H9 (cell line): ENCODE measurements around the gene LENG9. TPM values are rescaled to one million over a fixed set of nuclear protein-coding genes. Genes with fewer than 3 reads are reported as not detected.

ENCODE experiments used
- DNase-seq: peaks from one replicate; pipeline ENCODE4 v3.0.0-alpha.2; 2017
- H2AFZ ChIP-seq: one replicate; pipeline ENCODE4 v1.6.1; 2013; ENCODE audit warnings: mild to moderate bottlenecking, low read length, control low read depth, moderate library complexity
- H2AK5ac ChIP-seq: 2 replicates; pipeline ENCODE4 v1.6.1; 2013; ENCODE audit warnings: low read length, control low read depth, mixed read lengths; ENCODE audit not compliant: insufficient read length
- H2BK120ac ChIP-seq: one replicate; pipeline ENCODE4 v1.6.1; 2013; ENCODE audit warnings: low read depth, mild to moderate bottlenecking, low read length, control low read depth, inconsistent platforms; ENCODE audit not compliant: poor library complexity, severe bottlenecking
- H2BK12ac ChIP-seq: 2 replicates; pipeline ENCODE4 v1.6.1; 2013; ENCODE audit warnings: low read length, control low read depth, mixed read lengths, low read depth; ENCODE audit not compliant: insufficient read length
- H2BK15ac ChIP-seq: 2 replicates; pipeline ENCODE4 v1.6.1; 2013; ENCODE audit warnings: low read depth, low read length, control low read depth
- H2BK20ac ChIP-seq: one replicate; pipeline ENCODE4 v1.6.1; 2013; ENCODE audit warnings: low read depth, mild to moderate bottlenecking, low read length, control low read depth, inconsistent platforms; ENCODE audit not compliant: poor library complexity, severe bottlenecking
- H2BK5ac ChIP-seq: 2 replicates; pipeline ENCODE4 v1.6.1; 2013; ENCODE audit warnings: low read length, control low read depth, mixed read lengths; ENCODE audit not compliant: insufficient read length
- H3K14ac ChIP-seq: 2 replicates; pipeline ENCODE4 v1.6.1; 2013; ENCODE audit warnings: low read length, control low read depth; ENCODE audit not compliant: insufficient read depth
- H3K18ac ChIP-seq: 2 replicates; pipeline ENCODE4 v1.6.1; 2013; ENCODE audit warnings: low read depth, mild to moderate bottlenecking, mixed read lengths, low read length, control low read depth; ENCODE audit not compliant: insufficient read length
- H3K23ac ChIP-seq: 2 replicates; pipeline ENCODE4 v1.6.1; 2013; ENCODE audit warnings: low read length, control low read depth, mixed read lengths, low read depth; ENCODE audit not compliant: insufficient read length
- H3K23me2 ChIP-seq: 2 replicates; pipeline ENCODE4 v1.6.1; 2013; ENCODE audit warnings: low read depth, mild to moderate bottlenecking, mixed read lengths, low read length, control low read depth; ENCODE audit not compliant: insufficient read length, poor library complexity, severe bottlenecking
- H3K27ac ChIP-seq: 2 replicates; pipeline ENCODE4 v1.5.1; 2013; ENCODE audit warnings: low read length, control low read depth, mixed read lengths, low read depth; ENCODE audit not compliant: insufficient read length
- H3K27me3 ChIP-seq: 2 replicates; pipeline ENCODE4 v1.6.1; 2013; ENCODE audit warnings: low read length, control low read depth, inconsistent platforms; ENCODE audit not compliant: insufficient read depth
- H3K4ac ChIP-seq: 2 replicates; pipeline ENCODE4 v1.6.1; 2013; ENCODE audit warnings: low read depth, mild to moderate bottlenecking, control low read depth, inconsistent platforms, low read length, moderate library complexity
- H3K4me1 ChIP-seq: 2 replicates; pipeline ENCODE4 v1.6.1; 2013; ENCODE audit warnings: low read length, control low read depth, inconsistent platforms; ENCODE audit not compliant: insufficient read depth
- H3K4me2 ChIP-seq: 2 replicates; pipeline ENCODE4 v1.6.1; 2013; ENCODE audit warnings: low read length, control low read depth, mixed read lengths; ENCODE audit not compliant: insufficient read length, insufficient read depth
- H3K56ac ChIP-seq: 2 replicates; pipeline ENCODE4 v1.6.1; 2013; ENCODE audit warnings: low read depth, mild to moderate bottlenecking, mixed read lengths, low read length, control low read depth; ENCODE audit not compliant: insufficient read length
- H3K79me1 ChIP-seq: 2 replicates; pipeline ENCODE4 v1.6.1; 2013; ENCODE audit warnings: low read depth, mild to moderate bottlenecking, moderate library complexity, low read length, control low read depth, inconsistent platforms; ENCODE audit not compliant: insufficient read depth, poor library complexity, severe bottlenecking
- H3K79me2 ChIP-seq: 2 replicates; pipeline ENCODE4 v1.6.1; 2013; ENCODE audit warnings: low read length, control low read depth, inconsistent platforms; ENCODE audit not compliant: insufficient read depth
- H3K9ac ChIP-seq: 2 replicates; pipeline ENCODE4 v1.6.1; 2013; ENCODE audit warnings: low read length, control low read depth, mixed read lengths; ENCODE audit not compliant: insufficient read length; ENCODE audit errors: extremely low read depth
- H3K9me3 ChIP-seq: one replicate; pipeline ENCODE4 v1.6.1; 2013; ENCODE audit warnings: low read depth, low read length, inconsistent platforms; ENCODE audit not compliant: control insufficient read depth
- H3T11ph ChIP-seq: one replicate; pipeline ENCODE4 v1.6.1; 2013; ENCODE audit warnings: mild to moderate bottlenecking, low read length, control low read depth, inconsistent platforms
- H4K20me1 ChIP-seq: one replicate; pipeline ENCODE4 v1.6.1; 2013; ENCODE audit not compliant: control insufficient read depth, insufficient read length, insufficient read depth
- H4K5ac ChIP-seq: 2 replicates; pipeline ENCODE4 v1.6.1; 2013; ENCODE audit warnings: low read depth, mild to moderate bottlenecking, mixed read lengths, low read length, control low read depth; ENCODE audit not compliant: insufficient read length
- H4K8ac ChIP-seq: replicated peaks from 2 replicates; pipeline ENCODE4 v1.6.1; 2013; ENCODE audit warnings: low read length, control low read depth, mixed read lengths, low read depth; ENCODE audit not compliant: insufficient read length
- H4K91ac ChIP-seq: 2 replicates; pipeline ENCODE4 v1.6.1; 2013; ENCODE audit warnings: low read depth, mild to moderate bottlenecking, moderate library complexity, mixed read lengths, low read length, control low read depth; ENCODE audit not compliant: insufficient read length
- H3K27ac Mint-ChIP-seq, 3 experiments: 2 replicates in 2 of 3; 3 replicates in 1 of 3; pipeline ENCODE4 v1.8.0; 2020 to 2021; ENCODE audit warnings: mixed read lengths in 3 of 3, mild to moderate bottlenecking in 1 of 3, moderate library complexity in 1 of 3
- H3K27me3 Mint-ChIP-seq: 2 replicates; pipeline ENCODE4 v1.8.0; 2021; ENCODE audit warnings: low read depth, mild to moderate bottlenecking, moderate library complexity, mixed read lengths
- H3K36me3 Mint-ChIP-seq, 3 experiments: 2 replicates in 2 of 3; 3 replicates in 1 of 3; pipeline ENCODE4 v1.8.0; 2020 to 2021; ENCODE audit warnings: low read depth in 3 of 3, mixed read lengths in 3 of 3; ENCODE audit not compliant: insufficient read depth in 1 of 3
- H3K4me1 Mint-ChIP-seq, 2 experiments: 2 replicates each; pipeline ENCODE4 v1.8.0; 2020; ENCODE audit warnings: mixed read lengths in 2 of 2
- H3K4me3 Mint-ChIP-seq, 2 experiments: 2 replicates in 1 of 2; 3 replicates in 1 of 2; pipeline ENCODE4 v1.8.0; 2020 to 2021; ENCODE audit warnings: mild to moderate bottlenecking in 2 of 2, mixed read lengths in 2 of 2, moderate library complexity in 1 of 2
- H3K9me3 Mint-ChIP-seq, 2 experiments: 2 replicates in 1 of 2; 3 replicates in 1 of 2; pipeline ENCODE4 v1.8.0; 2020; ENCODE audit warnings: mild to moderate bottlenecking in 2 of 2, mixed read lengths in 2 of 2, moderate library complexity in 1 of 2
- CTCF ChIP-seq: fragments of 200-600 bp; sonication (generic); conservative IDR thresholded peaks from 3 replicates; pipeline ENCODE4 v1.8.0; 2021; ENCODE audit warnings: antibody characterized with exemption, mild to moderate bottlenecking
- WGBS: extraction: QIAGEN DNeasy Blood & Tissue Kit; methylation state at CpG from one replicate; pipeline ENCODE4 v1.1.7; 2013; ENCODE audit warnings: missing lambda C conversion rate, low lambda C conversion rate, mixed read lengths; ENCODE audit not compliant: insufficient read length; ENCODE audit errors: extremely low coverage; 5-methylcytosine and 5-hydroxymethylcytosine counted together
- total RNA-seq: library from RNA; stranded (reverse); gene quantifications from 2 replicates; pipeline ENCODE4 v1.2.1, GENCODE V29; 2021

LENG9 gene
- total RNA-seq, 1 experiment from 2014 or later, result 3.8 TPM

- Histone ChIP-seq H2BK120ac (no peak within 1 kb of the TSS), H4K20me1 (no peaks in the 10 kb centered on the region), H3K23ac (no peak within 1 kb of the TSS), H3K27ac (no peak within 1 kb of the TSS), H3K27me3 (no peaks in the 10 kb centered on the region), H3K14ac (peak within 1 kb of the TSS; percentile 90), H4K91ac (no peak within 1 kb of the TSS), H3K9ac (peak within 1 kb of the TSS; percentile 84), H4K5ac (no peak within 1 kb of the TSS), H2BK5ac (no peak within 1 kb of the TSS), H2BK20ac (no peak within 1 kb of the TSS), H4K8ac (no peak within 1 kb of the TSS), H3K9me3 (no peaks in the 10 kb centered on the region), H2BK12ac (no peak within 1 kb of the TSS), H3K4me1 (peaks cover 2% of the 10 kb centered on the region; the same call in 1 of the 2 replicates), H2BK15ac (no peak within 1 kb of the TSS), H2AK5ac (no peak within 1 kb of the TSS), H3K4me2 (peak within 1 kb of the TSS; percentile 93), H3K56ac (no peak within 1 kb of the TSS), H3K79me2 (peaks cover 19% of the 10 kb centered on the region), H2AFZ (no peak within 1 kb of the TSS), H3K79me1 (peaks cover 10% of the 10 kb centered on the region), H3K18ac (peak within 1 kb of the TSS; percentile 95), H3T11ph (no peak within 1 kb of the TSS), H3K23me2 (peaks cover 9% of the 10 kb centered on the region), H3K4ac (no peak within 1 kb of the TSS)
- Mint-ChIP-seq H3K4me1 (peaks cover 16 to 28% of the 10 kb centered on the region in 2 experiments), H3K9me3 (peaks cover 4 to 10% of the 10 kb centered on the region in 2 experiments; a peak in 2 of 5 replicates), H3K4me3 (peak within 1 kb of the TSS; percentile 97 to 99), H3K36me3 (peaks cover 34 to 55% (median 39%) of the 10 kb centered on the region in 3 experiments), H3K27ac (peak within 1 kb of the TSS; percentile 99 to 100 (median 99)), H3K27me3 (no peaks in the 10 kb centered on the region)
- no peak for TF ChIP-seq CTCF
- no CpG with 5 or more reads among the region's 96 CpGs for WGBS
- peak; percentile 95 for DNase-seq
Measured at GRCh38 chr19:54448774-54449700, 14.5 kb downstream of the LENG9 start, which contains the start of gene LENG8. Gene LENG8, plus strand, starts transcription at chr19:54449199. Its CDS starts 2,146 bp downstream, at chr19:54451345.
